Lung (tissue), 12 donors: ENCODE measurements around the gene VAMP3. TPM values are rescaled to one million over a fixed set of nuclear protein-coding genes. Genes with fewer than 3 reads are reported as not detected.

Source experiments
- ATAC-seq: fragments of 200-7000 bp; cut with Tn5 transposase; one replicate; pipeline ENCODE4 v1.9.1; 2020; ENCODE audit warnings: moderate number of reproducible peaks; ENCODE audit not compliant: insufficient read depth, low FRiP score
- DNase-seq, 3 donors: peaks; one replicate each; pipeline ENCODE4 v3.0.0-alpha.2; 2013 to 2017
- H3K27ac ChIP-seq, 2 donors: one replicate each; pipeline ENCODE4 v1.5.1; 2013; ENCODE audit warnings: mild to moderate bottlenecking in 2 of 2, moderate library complexity in 2 of 2, control low read depth in 1 of 2, inconsistent platforms in 1 of 2, low read depth in 1 of 2, low read length in 1 of 2
- H3K27me3 ChIP-seq, 3 donors: one replicate each; pipeline ENCODE4 v1.5.1; 2013; ENCODE audit warnings: low read length in 2 of 3; ENCODE audit not compliant: control insufficient read depth in 3 of 3, insufficient read depth in 3 of 3
- H3K36me3 ChIP-seq, 4 donors: one replicate each; pipeline ENCODE4 v1.5.1; 2013; ENCODE audit warnings: low read length in 4 of 4, mild to moderate bottlenecking in 1 of 4, moderate library complexity in 1 of 4; ENCODE audit not compliant: control insufficient read depth in 4 of 4, insufficient read depth in 4 of 4
- H3K4me1 ChIP-seq, 5 donors: one replicate each; pipeline ENCODE4 v1.5.1; 2013; ENCODE audit warnings: low read length in 5 of 5, mild to moderate bottlenecking in 2 of 5, moderate library complexity in 1 of 5; ENCODE audit not compliant: control insufficient read depth in 5 of 5, insufficient read depth in 5 of 5
- H3K4me3 ChIP-seq: one replicate; pipeline ENCODE4 v1.5.1; 2013; ENCODE audit warnings: mild to moderate bottlenecking, control low read depth, moderate library complexity
- H3K9ac ChIP-seq, 2 donors: one replicate each; pipeline ENCODE4 v1.5.1; 2013; ENCODE audit warnings: low read length in 2 of 2, control low read depth in 1 of 2; ENCODE audit not compliant: insufficient read depth in 1 of 2
- H3K9me3 ChIP-seq, 4 donors: one replicate each; pipeline ENCODE4 v1.5.1; 2013; ENCODE audit warnings: low read length in 3 of 4, mild to moderate bottlenecking in 1 of 4, moderate library complexity in 1 of 4; ENCODE audit not compliant: control insufficient read depth in 4 of 4, insufficient read depth in 3 of 4
- WGBS, 2 donors: extraction: QIAGEN DNeasy Blood & Tissue Kit; methylation state at CpG; one replicate each; pipeline ENCODE4 v1.1.7; 2013; 5-methylcytosine and 5-hydroxymethylcytosine counted together
- polyA plus RNA-seq, 2 donors: library from polyadenylated mRNA; stranded (reverse); fragments of 200-250 nt; gene quantifications; one replicate each; pipeline ENCODE4 v1.2.1, GENCODE V29; 2013
- total RNA-seq, 2 donors: library from RNA; depleted of rRNA in 1 of 2; stranded (reverse); fragments of >200 nt in 1 of 2; gene quantifications; one replicate each; pipeline ENCODE4 v1.2.1, GENCODE V29; 2014 to 2021
- TF ChIP-seq, protein P1 (sequence below): IDR thresholded peaks from 2 replicates; pipeline ENCODE4 v1.5.1; 2012; ENCODE audit warnings: mild to moderate bottlenecking; ENCODE audit errors: control extremely low read depth, extremely low read depth
- donor health status: control.
- donor health status: control.
- donor health status: Bipolar disorder and iron deficiency.
- donor health status: healthy.
- donor health status: DM: yes; HTN: yes; CAD: no.

VAMP3 gene
- total and polyA plus RNA-seq, 4 donors = 46.6 to 146 (median 87.0) TPM

- Histone ChIP-seq H3K9me3 (no peaks in the 10 kb centered on the region), H3K27me3 (no peaks in the 10 kb centered on the region), H3K4me1 (peaks cover 0 to 16% (median 2%) of the 10 kb centered on the region in 5 donors), H3K4me3 (no peak overlapping the region), H3K27ac (no peak overlapping the region), H3K9ac (no peak overlapping the region), H3K36me3 (peaks cover 11 to 25% (median 20%) of the 10 kb centered on the region in 4 donors)
- TF ChIP-seq, protein P1, sequence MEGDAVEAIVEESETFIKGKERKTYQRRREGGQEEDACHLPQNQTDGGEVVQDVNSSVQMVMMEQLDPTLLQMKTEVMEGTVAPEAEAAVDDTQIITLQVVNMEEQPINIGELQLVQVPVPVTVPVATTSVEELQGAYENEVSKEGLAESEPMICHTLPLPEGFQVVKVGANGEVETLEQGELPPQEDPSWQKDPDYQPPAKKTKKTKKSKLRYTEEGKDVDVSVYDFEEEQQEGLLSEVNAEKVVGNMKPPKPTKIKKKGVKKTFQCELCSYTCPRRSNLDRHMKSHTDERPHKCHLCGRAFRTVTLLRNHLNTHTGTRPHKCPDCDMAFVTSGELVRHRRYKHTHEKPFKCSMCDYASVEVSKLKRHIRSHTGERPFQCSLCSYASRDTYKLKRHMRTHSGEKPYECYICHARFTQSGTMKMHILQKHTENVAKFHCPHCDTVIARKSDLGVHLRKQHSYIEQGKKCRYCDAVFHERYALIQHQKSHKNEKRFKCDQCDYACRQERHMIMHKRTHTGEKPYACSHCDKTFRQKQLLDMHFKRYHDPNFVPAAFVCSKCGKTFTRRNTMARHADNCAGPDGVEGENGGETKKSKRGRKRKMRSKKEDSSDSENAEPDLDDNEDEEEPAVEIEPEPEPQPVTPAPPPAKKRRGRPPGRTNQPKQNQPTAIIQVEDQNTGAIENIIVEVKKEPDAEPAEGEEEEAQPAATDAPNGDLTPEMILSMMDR = no peak
- whole genome bisulfite sequencing, 2 donors = 22 to 54% methylated on average over 7 of the region's 7 CpGs
- no peak for DNase-seq
- ATAC-seq = no peak
These were observed 10.4 kb downstream of the VAMP3 start for GRCh38 chr1:7781501-7781900.

DNA sequence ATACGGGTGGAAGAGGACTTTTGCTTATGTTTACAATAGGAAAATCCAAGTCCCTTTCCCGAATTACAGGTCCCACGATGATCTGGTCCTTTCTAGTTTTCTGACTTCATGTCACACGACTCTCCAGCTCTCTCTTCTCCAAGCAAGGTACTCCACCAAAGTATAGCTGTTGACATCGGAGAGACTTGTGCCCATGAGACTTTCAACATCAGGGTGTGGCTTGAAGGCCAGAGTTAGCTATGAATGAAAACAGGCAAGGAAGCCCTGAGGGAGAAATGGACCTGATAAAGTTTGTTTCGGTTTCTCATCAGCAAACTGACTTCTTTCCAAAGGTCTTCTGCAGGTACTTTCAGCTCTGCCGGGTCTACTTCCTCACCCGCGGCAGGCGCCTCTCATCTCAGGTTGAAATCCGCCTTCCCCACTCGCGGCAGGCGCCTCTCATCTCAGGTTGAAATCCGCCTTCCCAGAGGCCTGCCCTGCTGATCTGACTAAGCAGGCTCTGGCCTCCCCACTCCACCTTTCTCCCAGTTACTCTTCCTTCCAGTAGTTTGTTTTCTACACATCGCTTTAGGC is 10.9 kb downstream of the VAMP3 start:
- H3K9ac ChIP-seq = no peak overlapping the region
- DNase-seq (no peak), ATAC-seq (no peak)
- H3K27ac ChIP-seq = peak overlapping the region in 1 of 2 donors; percentile 51
- WGBS, 2 donors = 52 to 57% methylated on average over 16 of the region's 16 CpGs
- no peaks in the 10 kb centered on the region for H3K9me3 ChIP-seq
- H3K36me3 ChIP-seq = peaks cover 11 to 25% (median 20%) of the 10 kb centered on the region in 4 donors
- TF ChIP-seq, protein P1 = no peak
- H3K4me1 ChIP-seq = peaks cover 0 to 12% (median 2%) of the 10 kb centered on the region in 5 donors
- no peak overlapping the region for H3K4me3 ChIP-seq
- H3K27me3 ChIP-seq = no peaks in the 10 kb centered on the region

GRCh38 chr1:7783178-7783711 is 12.1 kb downstream of the VAMP3 start:
- TF ChIP-seq, protein P1 = no peak
- peak in 2 of 3 donors; percentile 33 to 43 for DNase-seq
- H3K9ac ChIP-seq = peak overlapping the region in 1 of 2 donors; percentile 5
- ATAC-seq = peak; percentile 36
- H3K4me1 ChIP-seq = peaks cover 0 to 5% (median 0%) of the 10 kb centered on the region in 5 donors
- peak overlapping the region; percentile 49 for H3K4me3 ChIP-seq
- no peaks in the 10 kb centered on the region for H3K9me3 ChIP-seq
- no peaks in the 10 kb centered on the region for H3K27me3 ChIP-seq
- peaks cover 11 to 21% (median 19%) of the 10 kb centered on the region in 4 donors for H3K36me3 ChIP-seq
- 2 to 4% methylated on average over 22 to 34 of the region's 34 CpGs for WGBS, 2 donors
- H3K27ac ChIP-seq = peak overlapping the region; percentile 84 to 88
